HCT116 (cell line): Measurements from ENCODE around the gene STARD7.

Source experiments
- CTCF ChIP-seq, 3 experiments: fragments of 200-600 bp in 1 of 3; sonication (generic) in 1 of 3; IDR thresholded peaks in 2 of 3; conservative IDR thresholded peaks in 1 of 3; 2 replicates each; pipeline ENCODE4 v1.5.1; 2012 to 2017; ENCODE audit warnings: low read depth in 2 of 3, low read length in 2 of 3, antibody characterized with exemption in 1 of 3, borderline replicate concordance in 1 of 3, control low read depth in 1 of 3, mild to moderate bottlenecking in 1 of 3, mixed read lengths in 1 of 3, mixed run types in 1 of 3, moderate library complexity in 1 of 3; ENCODE audit not compliant: insufficient read depth in 1 of 3
- YY1 ChIP-seq: IDR thresholded peaks from 2 replicates; pipeline ENCODE4 v1.6.1; 2011; ENCODE audit warnings: low read length, low read depth, moderate library complexity, mild to moderate bottlenecking; ENCODE audit not compliant: insufficient replicate concordance; ENCODE audit errors: extremely low read depth

- TF ChIP-seq CTCF (IDR thresholded peaks at IDR 0.05 in 2 of 3, conservative IDR thresholded peaks at IDR 0.05 in 1 of 3; ENCODE audit: borderline replicate concordance in 1 of 3, insufficient read depth in 1 of 3, low read depth in 2 of 3, low read length in 2 of 3): no peak
- no peak for TF ChIP-seq YY1
These were observed 24.8 kb upstream of the STARD7 start for GRCh38 chr2:96233436-96233835.
